ENCODE results near the gene COQ8A.

Gene COQ8A

DNA sequence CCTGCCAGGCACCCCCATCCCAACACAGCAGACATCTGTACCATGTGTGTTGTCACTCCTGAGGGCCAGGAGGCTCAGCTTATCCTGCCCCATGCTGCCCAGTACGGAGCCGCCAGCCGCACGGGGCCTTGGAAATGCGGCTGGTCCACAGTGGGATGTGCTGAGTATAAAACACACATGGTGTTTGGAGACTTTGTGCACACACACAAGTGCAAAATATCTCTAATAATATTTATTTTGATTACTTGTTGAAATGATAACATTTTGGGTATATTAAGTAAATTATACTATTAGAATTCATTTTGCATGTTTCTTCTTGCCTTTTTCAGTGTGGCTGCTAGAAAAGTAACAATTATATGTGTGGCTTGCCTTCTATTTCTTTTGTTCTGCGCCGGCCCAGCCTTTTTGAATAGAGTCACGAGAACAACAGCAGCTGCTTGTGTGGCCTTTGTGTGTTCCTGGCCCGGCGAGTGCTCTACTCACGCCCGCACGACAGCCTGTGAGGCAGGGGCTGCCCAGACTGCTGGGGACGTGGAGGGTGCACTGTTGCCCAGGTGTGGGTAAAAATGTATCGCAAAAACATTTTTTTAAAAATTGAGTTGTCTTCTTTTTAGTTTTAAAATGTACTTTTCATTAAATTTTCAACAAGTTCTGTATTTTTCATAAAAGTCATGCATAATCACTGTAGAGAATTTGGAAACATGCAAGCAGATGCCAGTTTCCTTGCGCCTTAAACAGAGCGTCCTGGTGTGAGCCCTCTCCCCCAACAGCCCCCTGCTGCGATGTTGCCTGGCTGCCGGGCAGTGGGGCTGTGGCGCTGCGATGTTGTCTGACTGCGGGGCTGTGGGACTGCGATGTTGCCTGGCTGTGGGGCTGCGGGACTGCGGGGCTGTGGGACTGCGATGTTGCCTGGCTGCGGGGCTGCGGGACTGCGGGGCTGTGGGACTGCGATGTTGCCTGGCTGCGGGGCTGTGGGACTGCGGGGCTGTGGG is 35.5 kb downstream of the COQ8A start (continued):
- no peak for TF ChIP-seq ISL1 (CRISPR knock-in tag; IDR thresholded peaks at IDR 0.05)
- TF ChIP-seq ESRRG (CRISPR knock-in tag; IDR thresholded peaks at IDR 0.05): no peak
- no peak for TF ChIP-seq ZFP30 (CRISPR knock-in tag; IDR thresholded peaks at IDR 0.05)

DNA sequence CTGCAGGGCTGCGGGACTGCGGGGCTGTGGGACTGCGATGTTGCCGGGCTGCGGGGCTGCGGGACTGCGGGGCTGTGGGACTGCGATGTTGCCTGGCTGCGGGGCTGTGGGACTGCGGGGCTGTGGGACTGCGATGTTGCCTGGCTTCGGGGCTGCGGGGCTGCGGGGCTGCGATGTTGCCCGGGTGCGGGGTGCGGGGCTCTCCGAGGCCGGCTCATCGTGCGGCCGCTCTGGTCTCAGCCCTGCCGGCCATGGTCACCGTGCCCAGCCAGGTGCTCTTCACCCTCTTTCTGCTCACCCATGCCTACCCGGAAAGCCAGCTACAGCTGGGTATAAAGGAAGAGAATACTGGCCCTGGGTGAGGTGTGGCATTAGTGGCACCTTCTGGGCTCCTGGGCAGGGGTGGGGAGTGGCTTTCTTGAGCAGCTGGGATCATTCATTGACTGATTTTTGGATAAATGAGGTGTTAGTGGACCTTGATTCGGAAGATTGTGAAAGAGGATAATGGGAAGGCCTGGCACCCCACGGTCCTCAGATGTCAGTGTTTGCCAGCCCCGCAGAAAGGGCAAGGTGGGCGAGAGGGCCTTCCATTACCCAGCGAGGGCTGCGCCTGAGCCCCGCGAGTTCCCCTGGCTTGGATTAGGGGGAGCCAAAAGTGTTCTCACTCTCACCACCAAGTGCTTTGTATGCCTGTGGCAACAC is 36.3 kb downstream of the COQ8A start:
- TF ChIP-seq ZFP3 (CRISPR knock-in tag; IDR thresholded peaks at IDR 0.05) (no peak), ESRRG (CRISPR knock-in tag; IDR thresholded peaks at IDR 0.05) (no peak)
- no peak for ATAC-seq

DNA sequence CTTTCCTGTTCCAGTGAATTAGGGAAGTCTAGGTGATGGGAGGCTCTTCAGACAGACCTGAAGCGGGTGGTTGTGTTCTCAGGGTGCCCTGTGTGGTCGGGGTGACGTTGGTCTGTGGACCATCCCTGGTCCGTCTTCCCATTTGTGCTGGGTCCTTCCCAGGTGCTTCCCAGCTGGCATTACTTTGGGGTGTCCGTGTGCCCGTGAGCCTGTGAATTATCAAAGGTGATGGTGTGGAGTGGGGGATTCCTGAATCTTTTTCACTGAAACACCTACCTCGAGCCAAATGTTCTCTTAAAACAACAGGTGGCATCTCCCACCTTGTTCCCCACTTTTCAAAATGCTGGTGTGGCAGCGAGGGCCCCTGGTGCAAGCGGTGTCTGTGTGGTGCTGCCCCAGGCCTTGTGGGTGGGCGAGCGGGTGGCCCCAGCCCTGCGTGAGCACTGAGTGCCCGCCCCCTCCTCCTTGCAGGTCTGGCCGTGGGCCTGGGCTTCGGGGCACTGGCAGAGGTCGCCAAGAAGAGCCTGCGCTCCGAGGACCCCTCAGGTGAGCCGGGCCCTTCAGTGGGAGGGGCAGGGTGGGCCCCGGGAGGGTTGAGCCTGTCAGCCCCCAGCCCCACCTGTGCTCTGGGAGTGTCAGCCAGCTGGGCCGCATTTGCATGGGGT is 37.0 kb downstream of the COQ8A start:
- ATAC-seq: no peak

DNA sequence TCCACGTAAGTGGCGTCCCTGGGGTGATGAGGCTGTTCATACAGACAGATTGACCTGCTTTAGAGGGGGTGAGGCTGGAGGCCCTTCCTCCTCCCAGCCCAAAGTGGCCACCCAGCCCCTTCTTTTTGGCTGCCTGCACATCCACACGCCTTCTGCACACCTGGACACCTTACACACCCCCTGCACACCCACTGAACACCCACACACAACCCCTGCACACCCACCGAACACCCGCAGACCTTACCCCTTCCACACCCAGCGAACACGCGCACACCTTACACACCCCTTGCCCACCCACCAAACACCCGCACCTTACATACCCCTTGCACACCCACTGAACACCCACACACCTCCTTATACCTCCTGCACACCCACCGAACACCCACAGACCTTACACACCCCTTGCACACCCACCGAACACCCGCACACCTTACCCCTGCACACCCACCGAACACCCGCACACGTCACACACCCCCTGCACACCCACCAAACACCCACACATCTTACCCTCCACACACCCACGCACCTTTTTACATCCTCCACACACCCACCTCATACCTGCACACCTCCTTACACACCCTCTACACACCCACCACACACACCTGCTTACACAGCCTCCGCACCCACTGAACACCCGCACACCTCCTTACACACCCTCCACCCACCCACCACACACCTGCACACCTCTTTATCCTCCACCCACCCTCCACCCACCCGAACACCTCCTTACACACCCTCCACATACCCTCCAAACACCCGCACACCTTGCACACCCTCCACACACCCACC is 37.7 kb downstream of the COQ8A start:
- TF ChIP-seq SNAI2 (CRISPR knock-in tag; IDR thresholded peaks at IDR 0.05) (no peak), RARB (CRISPR knock-in tag; IDR thresholded peaks at IDR 0.05) (no peak), OSR1 (CRISPR knock-in tag; IDR thresholded peaks at IDR 0.05) (no peak)
- TF ChIP-seq, protein P1, sequence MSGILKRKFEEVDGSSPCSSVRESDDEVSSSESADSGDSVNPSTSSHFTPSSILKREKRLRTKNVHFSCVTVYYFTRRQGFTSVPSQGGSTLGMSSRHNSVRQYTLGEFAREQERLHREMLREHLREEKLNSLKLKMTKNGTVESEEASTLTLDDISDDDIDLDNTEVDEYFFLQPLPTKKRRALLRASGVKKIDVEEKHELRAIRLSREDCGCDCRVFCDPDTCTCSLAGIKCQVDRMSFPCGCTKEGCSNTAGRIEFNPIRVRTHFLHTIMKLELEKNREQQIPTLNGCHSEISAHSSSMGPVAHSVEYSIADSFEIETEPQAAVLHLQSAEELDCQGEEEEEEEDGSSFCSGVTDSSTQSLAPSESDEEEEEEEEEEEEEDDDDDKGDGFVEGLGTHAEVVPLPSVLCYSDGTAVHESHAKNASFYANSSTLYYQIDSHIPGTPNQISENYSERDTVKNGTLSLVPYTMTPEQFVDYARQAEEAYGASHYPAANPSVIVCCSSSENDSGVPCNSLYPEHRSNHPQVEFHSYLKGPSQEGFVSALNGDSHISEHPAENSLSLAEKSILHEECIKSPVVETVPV (CRISPR knock-in tag; IDR thresholded peaks at IDR 0.05): no peak
- TF ChIP-seq, protein P2, sequence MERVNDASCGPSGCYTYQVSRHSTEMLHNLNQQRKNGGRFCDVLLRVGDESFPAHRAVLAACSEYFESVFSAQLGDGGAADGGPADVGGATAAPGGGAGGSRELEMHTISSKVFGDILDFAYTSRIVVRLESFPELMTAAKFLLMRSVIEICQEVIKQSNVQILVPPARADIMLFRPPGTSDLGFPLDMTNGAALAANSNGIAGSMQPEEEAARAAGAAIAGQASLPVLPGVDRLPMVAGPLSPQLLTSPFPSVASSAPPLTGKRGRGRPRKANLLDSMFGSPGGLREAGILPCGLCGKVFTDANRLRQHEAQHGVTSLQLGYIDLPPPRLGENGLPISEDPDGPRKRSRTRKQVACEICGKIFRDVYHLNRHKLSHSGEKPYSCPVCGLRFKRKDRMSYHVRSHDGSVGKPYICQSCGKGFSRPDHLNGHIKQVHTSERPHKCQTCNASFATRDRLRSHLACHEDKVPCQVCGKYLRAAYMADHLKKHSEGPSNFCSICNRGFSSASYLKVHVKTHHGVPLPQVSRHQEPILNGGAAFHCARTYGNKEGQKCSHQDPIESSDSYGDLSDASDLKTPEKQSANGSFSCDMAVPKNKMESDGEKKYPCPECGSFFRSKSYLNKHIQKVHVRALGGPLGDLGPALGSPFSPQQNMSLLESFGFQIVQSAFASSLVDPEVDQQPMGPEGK (CRISPR knock-in tag; IDR thresholded peaks at IDR 0.05; ENCODE audit: borderline replicate concordance): no peak
- ATAC-seq: no peak

More for the DNA sequence above, 37.0 kb downstream of the COQ8A start:
- TF ChIP-seq, protein P3, sequence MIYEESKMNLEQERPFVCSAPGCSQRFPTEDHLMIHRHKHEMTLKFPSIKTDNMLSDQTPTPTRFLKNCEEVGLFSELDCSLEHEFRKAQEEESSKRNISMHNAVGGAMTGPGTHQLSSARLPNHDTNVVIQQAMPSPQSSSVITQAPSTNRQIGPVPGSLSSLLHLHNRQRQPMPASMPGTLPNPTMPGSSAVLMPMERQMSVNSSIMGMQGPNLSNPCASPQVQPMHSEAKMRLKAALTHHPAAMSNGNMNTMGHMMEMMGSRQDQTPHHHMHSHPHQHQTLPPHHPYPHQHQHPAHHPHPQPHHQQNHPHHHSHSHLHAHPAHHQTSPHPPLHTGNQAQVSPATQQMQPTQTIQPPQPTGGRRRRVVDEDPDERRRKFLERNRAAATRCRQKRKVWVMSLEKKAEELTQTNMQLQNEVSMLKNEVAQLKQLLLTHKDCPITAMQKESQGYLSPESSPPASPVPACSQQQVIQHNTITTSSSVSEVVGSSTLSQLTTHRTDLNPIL (CRISPR knock-in tag; IDR thresholded peaks at IDR 0.05; ENCODE audit: low read depth): no peak
- no peak for TF ChIP-seq OSR1 (CRISPR knock-in tag; IDR thresholded peaks at IDR 0.05)
- TF ChIP-seq, protein P1 (CRISPR knock-in tag; IDR thresholded peaks at IDR 0.05): no peak
- TF ChIP-seq, protein P4, sequence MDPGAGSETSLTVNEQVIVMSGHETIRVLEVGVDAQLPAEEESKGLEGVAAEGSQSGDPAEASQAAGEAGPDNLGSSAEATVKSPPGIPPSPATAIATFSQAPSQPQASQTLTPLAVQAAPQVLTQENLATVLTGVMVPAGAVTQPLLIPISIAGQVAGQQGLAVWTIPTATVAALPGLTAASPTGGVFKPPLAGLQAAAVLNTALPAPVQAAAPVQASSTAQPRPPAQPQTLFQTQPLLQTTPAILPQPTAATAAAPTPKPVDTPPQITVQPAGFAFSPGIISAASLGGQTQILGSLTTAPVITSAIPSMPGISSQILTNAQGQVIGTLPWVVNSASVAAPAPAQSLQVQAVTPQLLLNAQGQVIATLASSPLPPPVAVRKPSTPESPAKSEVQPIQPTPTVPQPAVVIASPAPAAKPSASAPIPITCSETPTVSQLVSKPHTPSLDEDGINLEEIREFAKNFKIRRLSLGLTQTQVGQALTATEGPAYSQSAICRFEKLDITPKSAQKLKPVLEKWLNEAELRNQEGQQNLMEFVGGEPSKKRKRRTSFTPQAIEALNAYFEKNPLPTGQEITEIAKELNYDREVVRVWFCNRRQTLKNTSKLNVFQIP (CRISPR knock-in tag; IDR thresholded peaks at IDR 0.05; ENCODE audit: borderline replicate concordance, low read depth): no peak
- TF ChIP-seq RARB (CRISPR knock-in tag; IDR thresholded peaks at IDR 0.05): no peak
- no peak for TF ChIP-seq ISL1 (CRISPR knock-in tag; IDR thresholded peaks at IDR 0.05)

Measured in SK-N-SH treated with all-trans-retinoic acid at 6 μM for 48 hours (cell line).